ENCODE results near the gene OR5K3.

Gene OR5K3

DNA sequence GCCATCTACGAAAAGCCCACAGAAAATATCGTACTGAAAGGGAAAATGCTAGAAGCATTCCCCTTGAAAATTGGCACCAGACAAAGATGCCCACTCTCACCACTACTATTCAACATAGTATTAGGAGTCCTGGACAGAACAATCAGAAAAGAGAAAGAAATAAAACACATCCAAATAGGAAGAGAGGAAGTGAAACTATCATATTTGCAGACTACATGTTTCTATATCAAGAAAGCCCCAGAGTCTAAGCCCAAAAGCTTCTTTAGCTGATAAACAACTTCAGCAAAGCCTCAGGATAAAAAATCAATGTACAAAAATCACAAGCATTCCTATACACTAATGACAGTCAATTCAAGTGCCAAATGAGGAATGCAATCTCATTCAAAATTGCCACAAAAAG lies 15.6 kb downstream of the OR5K3 start:
- DNase-seq (ENCODE audit: insufficient read length, low spot score) (no peak), FAIRE-seq (no peak)

DNA sequence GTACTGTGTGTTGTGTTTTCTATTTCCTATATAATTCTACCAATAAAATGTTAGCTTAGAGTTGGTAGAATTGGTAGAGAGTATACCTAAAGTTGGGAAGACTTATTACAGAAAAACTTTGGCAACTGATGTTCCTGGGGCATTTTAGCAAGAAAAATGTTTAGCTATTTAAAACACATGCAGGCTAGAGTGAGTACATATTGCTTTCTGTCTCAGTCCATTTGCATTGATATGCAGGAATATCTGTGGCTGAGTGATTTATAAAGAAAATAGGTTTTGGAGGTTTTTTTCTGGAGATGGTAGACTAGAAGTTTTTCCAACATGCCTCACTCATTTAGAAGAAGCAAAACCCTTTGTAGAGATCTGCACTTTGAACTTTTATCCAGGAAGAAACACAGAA lies 42.1 kb downstream of the OR5K3 start:
- no peak for DNase-seq (ENCODE audit: insufficient read length, low spot score)

DNA sequence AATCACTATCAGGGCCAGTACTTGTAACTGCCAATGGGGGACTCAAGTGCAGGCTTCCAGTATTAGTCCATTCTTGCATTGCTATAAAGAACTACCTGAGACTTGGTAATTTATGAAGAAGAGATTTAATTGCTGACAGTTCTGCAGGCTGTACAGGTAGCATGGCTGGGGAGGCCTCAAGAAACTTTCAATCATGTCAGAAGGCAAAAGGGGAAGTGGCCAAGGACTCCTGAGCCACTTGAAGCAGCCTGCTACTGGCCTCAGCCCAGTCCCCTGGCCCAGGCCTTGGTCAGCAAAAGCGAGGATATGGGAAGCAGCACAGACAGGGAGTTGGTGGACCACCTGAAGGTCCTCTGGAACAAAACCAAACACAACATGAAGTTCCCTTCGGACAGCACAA lies 43.3 kb downstream of the OR5K3 start:
- no peak for FAIRE-seq

More for the DNA sequence above, 42.1 kb downstream of the OR5K3 start:
- no peak for FAIRE-seq

DNA sequence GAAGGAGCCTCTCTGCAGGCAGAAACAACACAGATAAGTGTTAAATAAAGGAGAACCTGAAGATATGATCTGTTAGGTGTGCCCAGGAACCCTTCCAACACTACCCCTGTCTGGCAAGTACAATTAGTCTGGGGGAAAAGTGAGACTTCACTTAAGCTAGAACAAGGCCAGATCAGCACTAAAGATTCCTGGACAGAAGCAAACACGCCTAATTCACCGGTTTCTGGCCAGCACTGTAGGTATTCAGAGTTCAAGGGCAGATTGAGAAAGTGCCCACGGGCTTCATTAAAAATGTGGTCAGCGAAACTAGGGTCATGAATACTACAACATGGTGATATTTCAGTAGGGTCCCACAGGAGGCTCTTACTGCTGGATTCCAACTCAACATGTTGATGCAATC lies 43.9 kb downstream of the OR5K3 start:
- FAIRE-seq (no peak), DNase-seq (ENCODE audit: insufficient read length, low spot score) (no peak)

More for the DNA sequence above, 43.3 kb downstream of the OR5K3 start:
- no peak for DNase-seq (ENCODE audit: insufficient read length, low spot score)

DNA sequence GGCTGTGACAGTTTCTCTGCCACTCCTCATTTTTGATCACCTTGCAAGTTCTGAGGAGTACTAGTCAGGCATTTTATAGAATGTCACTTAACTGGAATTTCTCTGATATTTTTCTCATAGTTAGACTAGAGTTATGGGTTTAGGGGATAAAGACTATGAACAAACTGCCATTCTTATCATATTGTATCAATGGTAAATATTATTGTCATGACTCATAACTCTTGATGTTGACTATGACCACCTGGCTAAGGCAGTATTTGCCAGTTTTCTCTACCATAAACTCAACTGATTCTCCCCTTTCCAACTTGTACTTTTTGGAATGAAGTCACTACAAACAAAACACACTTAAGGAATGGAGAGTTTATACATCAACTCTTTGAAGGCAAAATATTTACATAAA lies 49.8 kb downstream of the OR5K3 start:
- no peak for DNase-seq (ENCODE audit: insufficient read length, low spot score)
- no peak for FAIRE-seq

Measured in GM19239 (cell line).